ENCODE results near the gene MXRA8. TPM values are rescaled to one million over a fixed set of nuclear protein-coding genes. Genes with fewer than 3 reads are reported as not detected.

Gene MXRA8
- total RNA-seq, 2 donors from 2014 or later: not detected

GRCh38 chr1:1355416-1355815, 2.9 kb downstream of the MXRA8 start:
- H3K9me3 Mint-ChIP-seq: no peaks in the 10 kb centered on the region
- H3K4me1 Mint-ChIP-seq (ENCODE audit: low read depth in 2 of 2): peaks cover 0 to 10% of the 10 kb centered on the region in 2 donors
- ATAC-seq (peak; percentile 29 to 52), DNase-seq (ENCODE audit: low spot score) (no peak)
- peaks cover under 1 to 9% of the 10 kb centered on the region in 2 donors for H3K27me3 Mint-ChIP-seq
- no peak overlapping the region for H3K27ac Mint-ChIP-seq
- no peaks in the 10 kb centered on the region for H3K36me3 Mint-ChIP-seq
- H3K4me3 Mint-ChIP-seq: no peak overlapping the region

- Mint-ChIP-seq H3K36me3 (no peaks in the 10 kb centered on the region), H3K9me3 (no peaks in the 10 kb centered on the region), H3K27me3 (peaks cover 0 to 9% of the 10 kb centered on the region in 2 donors), H3K27ac (no peak overlapping the region), H3K4me1 (ENCODE audit: low read depth in 2 of 2) (peaks cover 0 to 10% of the 10 kb centered on the region in 2 donors), H3K4me3 (no peak overlapping the region)
- no peak for DNase-seq (ENCODE audit: low spot score)
- no peak for ATAC-seq
Measured at GRCh38 chr1:1354271-1355247, 3.8 kb downstream of the MXRA8 start.

- Mint-ChIP-seq H3K9me3 (no peaks in the 10 kb centered on the region), H3K27ac (no peak overlapping the region), H3K36me3 (no peaks in the 10 kb centered on the region), H3K4me1 (ENCODE audit: low read depth in 2 of 2) (peaks cover 0 to 7% of the 10 kb centered on the region in 2 donors), H3K4me3 (no peak overlapping the region), H3K27me3 (peaks cover 0 to 9% of the 10 kb centered on the region in 2 donors)
- ATAC-seq (no peak), DNase-seq (ENCODE audit: low spot score) (no peak)
Measured at GRCh38 chr1:1353389-1354151, 4.8 kb downstream of the MXRA8 start.

GRCh38 chr1:1352786-1353388, 5.5 kb downstream of the MXRA8 start:
- DNase-seq (ENCODE audit: low spot score) (no peak), ATAC-seq (no peak)
- Mint-ChIP-seq H3K4me1 (ENCODE audit: low read depth in 2 of 2) (peaks cover 0 to 7% of the 10 kb centered on the region in 2 donors), H3K27me3 (peaks cover 0 to 8% of the 10 kb centered on the region in 2 donors), H3K36me3 (no peaks in the 10 kb centered on the region), H3K4me3 (no peak overlapping the region), H3K9me3 (no peaks in the 10 kb centered on the region), H3K27ac (no peak overlapping the region)

- peaks cover 0 to 12% of the 10 kb centered on the region in 2 donors for H3K4me1 Mint-ChIP-seq (ENCODE audit: low read depth in 2 of 2)
- no peak for ATAC-seq
Measured at GRCh38 chr1:1351511-1352427, 6.6 kb downstream of the MXRA8 start.

GRCh38 chr1:1349256-1350012, 8.9 kb downstream of the MXRA8 start, which contains the start of gene DVL1:
Gene DVL1, minus strand, starts transcription at chr1:1349418. Its CDS starts 353 bp downstream, at chr1:1349065.
- peak; percentile 88 to 91 for ATAC-seq
- peaks cover 0 to 14% of the 10 kb centered on the region in 2 donors for H3K4me1 Mint-ChIP-seq (ENCODE audit: low read depth in 2 of 2)
- H3K9me3 Mint-ChIP-seq: no peaks in the 10 kb centered on the region
- H3K36me3 Mint-ChIP-seq: no peaks in the 10 kb centered on the region
- DNase-seq (ENCODE audit: low spot score): peak; percentile 84
- peaks cover 0 to 6% of the 10 kb centered on the region in 2 donors for H3K27me3 Mint-ChIP-seq
- H3K4me3 Mint-ChIP-seq: peak within 1 kb of the TSS; percentile 69
- H3K27ac Mint-ChIP-seq: no peak within 1 kb of the TSS

More at GRCh38 chr1:1351511-1352427, 6.6 kb downstream of the MXRA8 start:
- peaks cover 0 to 6% of the 10 kb centered on the region in 2 donors for H3K27me3 Mint-ChIP-seq
- no peaks in the 10 kb centered on the region for H3K9me3 Mint-ChIP-seq
- no peaks in the 10 kb centered on the region for H3K36me3 Mint-ChIP-seq
- peak overlapping the region; percentile 62 for H3K4me3 Mint-ChIP-seq
- no peak for DNase-seq (ENCODE audit: low spot score)
- peak overlapping the region; percentile 26 to 60 for H3K27ac Mint-ChIP-seq

- peak overlapping the region; percentile 69 for H3K4me3 Mint-ChIP-seq
- ATAC-seq (peak; percentile 53 to 64), DNase-seq (ENCODE audit: low spot score) (no peak)
- no peaks in the 10 kb centered on the region for H3K9me3 Mint-ChIP-seq
- H3K27me3 Mint-ChIP-seq: peaks cover 0 to 3% of the 10 kb centered on the region in 2 donors
- H3K27ac Mint-ChIP-seq: no peak overlapping the region
- H3K4me1 Mint-ChIP-seq (ENCODE audit: low read depth in 2 of 2): peaks cover 0 to 11% of the 10 kb centered on the region in 2 donors
- H3K36me3 Mint-ChIP-seq: no peaks in the 10 kb centered on the region
Measured at GRCh38 chr1:1348420-1349255, 9.7 kb downstream of the MXRA8 start.

- H3K4me3 Mint-ChIP-seq: peak overlapping the region; percentile 69
- no peak for ATAC-seq
- H3K9me3 Mint-ChIP-seq: no peaks in the 10 kb centered on the region
- no peak for DNase-seq (ENCODE audit: low spot score)
- peaks cover 0 to 13% of the 10 kb centered on the region in 2 donors for H3K4me1 Mint-ChIP-seq (ENCODE audit: low read depth in 2 of 2)
- peaks cover 0 to 3% of the 10 kb centered on the region in 2 donors for H3K27me3 Mint-ChIP-seq
- H3K27ac Mint-ChIP-seq: no peak overlapping the region
- no peaks in the 10 kb centered on the region for H3K36me3 Mint-ChIP-seq
Measured at GRCh38 chr1:1347663-1348419, 10.5 kb downstream of the MXRA8 start.

- peak overlapping the region in 1 of 2 donors; percentile 35 for H3K27ac Mint-ChIP-seq
- no peaks in the 10 kb centered on the region for H3K9me3 Mint-ChIP-seq
Measured at GRCh38 chr1:1347026-1347595, 11.2 kb downstream of the MXRA8 start.

GRCh38 chr1:1346501-1346890, 11.9 kb downstream of the MXRA8 start:
- H3K4me3 Mint-ChIP-seq: no peak overlapping the region
- DNase-seq (ENCODE audit: low spot score) (no peak), ATAC-seq (no peak)
- peak overlapping the region in 1 of 2 donors; percentile 35 for H3K27ac Mint-ChIP-seq
- no peaks in the 10 kb centered on the region for H3K27me3 Mint-ChIP-seq
- peaks cover 0 to 8% of the 10 kb centered on the region in 2 donors for H3K4me1 Mint-ChIP-seq (ENCODE audit: low read depth in 2 of 2)
- H3K9me3 Mint-ChIP-seq: no peaks in the 10 kb centered on the region
- H3K36me3 Mint-ChIP-seq: no peaks in the 10 kb centered on the region

More at GRCh38 chr1:1347026-1347595, 11.2 kb downstream of the MXRA8 start:
- H3K4me1 Mint-ChIP-seq (ENCODE audit: low read depth in 2 of 2): peaks cover 0 to 10% of the 10 kb centered on the region in 2 donors
- DNase-seq (ENCODE audit: low spot score) (no peak), ATAC-seq (no peak)
- no peaks in the 10 kb centered on the region for H3K36me3 Mint-ChIP-seq
- H3K27me3 Mint-ChIP-seq: no peaks in the 10 kb centered on the region
- peak overlapping the region; percentile 69 for H3K4me3 Mint-ChIP-seq

Measured in natural killer cell treated with Interleukin-12 subunit alpha and Interleukin-12 subunit beta and Interleukin-15 and Interleukin-18, amount 100 ng/mL, for 72 hours (primary cell).